Ishikawa (cell line): Measurements from ENCODE around the gene MYLK.
A peak's percentile ranks its signal among the peaks of the same experiment; 100 is the strongest.

Experiments used
- CEBPB ChIP-seq: IDR thresholded peaks from 2 replicates; pipeline ENCODE4 v1.6.1; 2012
- EP300 ChIP-seq: IDR thresholded peaks from 2 replicates; pipeline ENCODE4 v1.6.1; 2012; ENCODE audit warnings: borderline replicate concordance
- FOXM1 ChIP-seq: IDR thresholded peaks from 2 replicates; pipeline ENCODE4 v1.6.1; 2012; ENCODE audit warnings: low read depth, borderline replicate concordance
- MAX ChIP-seq: IDR thresholded peaks from 2 replicates; pipeline ENCODE4 v1.6.1; 2012
- NFIC ChIP-seq: IDR thresholded peaks from 2 replicates; pipeline ENCODE4 v1.6.1; 2012
- RAD21 ChIP-seq: IDR thresholded peaks from 2 replicates; pipeline ENCODE4 v1.6.1; 2012; ENCODE audit warnings: low read depth
- REST ChIP-seq: IDR thresholded peaks from 2 replicates; pipeline ENCODE4 v1.6.1; 2012; ENCODE audit warnings: low read depth, mild to moderate bottlenecking
- TAF1 ChIP-seq: IDR thresholded peaks from 2 replicates; pipeline ENCODE4 v1.6.1; 2012; ENCODE audit warnings: low read depth, mild to moderate bottlenecking
- TCF12 ChIP-seq: IDR thresholded peaks from 2 replicates; pipeline ENCODE4 v1.6.1; 2012; ENCODE audit warnings: low read depth
- TEAD4 ChIP-seq: IDR thresholded peaks from 2 replicates; pipeline ENCODE4 v1.6.1; 2012
- USF1 ChIP-seq: IDR thresholded peaks from 2 replicates; pipeline ENCODE4 v1.6.1; 2012
- YY1 ChIP-seq: IDR thresholded peaks from 2 replicates; pipeline ENCODE4 v1.6.1; 2012; ENCODE audit warnings: low read depth
- ZBTB7A ChIP-seq: IDR thresholded peaks from 2 replicates; pipeline ENCODE4 v1.6.1; 2012; ENCODE audit warnings: low read depth

- TF ChIP-seq TAF1 (no peak), YY1 (no peak), ZBTB7A (no peak), TCF12 (peak; percentile 74; the same call in 1 of the 2 replicates), USF1 (no peak), EP300 (peak; percentile 86), RAD21 (no peak), FOXM1 (no peak), CEBPB (peak; percentile 37; the same call in 1 of the 2 replicates), TEAD4 (peak; percentile 66), MAX (no peak; the same call in 1 of the 2 replicates), REST (no peak), NFIC (peak; percentile 91)
Measured at GRCh38 chr3:123807820-123808219, 76.3 kb downstream of the MYLK start.
